HG03060 (cell line): Measurements from ENCODE around the gene PHF5A.
"Not testable (repeated sequence)": the region's sequence is repeated elsewhere in the genome, so short reads cannot be mapped to it uniquely, and the experiment has no call there.

ENCODE experiments used
- ATAC-seq: cut with Tn5 transposase; IDR thresholded peaks from one replicate; pipeline ENCODE4 v1.9.1; 2021; ENCODE audit warnings: low read depth, moderate number of reproducible peaks; ENCODE audit not compliant: unreplicated experiment

Gene PHF5A

DNA sequence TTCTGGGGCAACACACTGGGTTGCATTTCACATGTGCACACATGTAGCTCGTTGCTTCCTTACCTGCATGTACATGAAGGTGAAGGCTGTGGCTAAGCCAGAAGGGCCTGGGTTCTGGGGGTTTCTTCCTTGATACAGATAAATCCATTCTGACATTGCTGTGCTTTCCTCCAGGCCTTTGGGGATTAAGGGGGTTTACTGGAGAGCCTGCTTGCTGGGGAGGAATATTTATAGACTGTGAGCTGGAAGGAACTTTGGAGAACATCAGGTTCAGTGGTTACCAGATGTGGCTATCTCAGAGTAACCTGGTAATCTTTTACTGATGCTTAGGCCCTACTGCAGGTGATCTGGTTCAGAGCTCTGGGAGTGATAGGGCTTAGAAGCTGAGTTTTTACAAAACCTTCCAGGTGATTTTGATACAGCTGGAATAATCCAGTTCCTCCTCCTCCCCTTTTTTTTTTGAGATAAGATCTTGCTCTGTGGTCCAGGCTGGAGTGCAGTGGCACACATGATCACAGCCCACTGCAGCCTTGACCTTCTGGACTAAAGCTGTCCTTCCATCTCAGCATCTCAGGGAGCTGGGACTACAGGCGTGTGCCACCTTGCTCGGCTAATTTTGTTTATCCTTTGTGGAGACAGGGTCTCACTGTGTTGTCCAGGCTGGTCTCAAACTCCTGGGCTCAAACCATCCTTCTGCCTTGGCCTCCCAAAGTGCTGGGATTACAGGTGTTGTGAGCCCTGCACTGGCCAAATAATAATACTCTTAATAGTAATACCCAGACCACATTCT lies 20.3 kb upstream of the PHF5A start:
- ATAC-seq, result no peak

DNA sequence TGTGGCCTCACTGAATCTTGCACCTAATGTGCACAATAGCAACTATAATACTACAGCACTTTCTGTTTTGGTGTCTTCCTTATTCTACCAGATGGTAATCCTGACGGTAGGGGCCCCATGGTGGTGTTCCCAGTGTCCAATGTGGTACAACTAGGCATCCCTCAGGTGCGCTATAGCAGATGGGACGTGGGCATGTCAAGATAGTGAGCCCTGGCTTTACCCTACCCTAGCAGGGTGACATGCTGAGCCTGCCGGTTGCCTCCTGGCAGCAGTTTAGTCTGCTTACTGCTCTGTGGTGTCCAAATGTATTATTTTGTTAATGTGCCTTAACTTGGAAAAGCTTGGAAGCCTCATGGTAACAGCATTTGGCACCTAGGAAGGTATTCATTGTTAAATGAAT lies 19.6 kb upstream of the PHF5A start:
- ATAC-seq, result no peak

DNA sequence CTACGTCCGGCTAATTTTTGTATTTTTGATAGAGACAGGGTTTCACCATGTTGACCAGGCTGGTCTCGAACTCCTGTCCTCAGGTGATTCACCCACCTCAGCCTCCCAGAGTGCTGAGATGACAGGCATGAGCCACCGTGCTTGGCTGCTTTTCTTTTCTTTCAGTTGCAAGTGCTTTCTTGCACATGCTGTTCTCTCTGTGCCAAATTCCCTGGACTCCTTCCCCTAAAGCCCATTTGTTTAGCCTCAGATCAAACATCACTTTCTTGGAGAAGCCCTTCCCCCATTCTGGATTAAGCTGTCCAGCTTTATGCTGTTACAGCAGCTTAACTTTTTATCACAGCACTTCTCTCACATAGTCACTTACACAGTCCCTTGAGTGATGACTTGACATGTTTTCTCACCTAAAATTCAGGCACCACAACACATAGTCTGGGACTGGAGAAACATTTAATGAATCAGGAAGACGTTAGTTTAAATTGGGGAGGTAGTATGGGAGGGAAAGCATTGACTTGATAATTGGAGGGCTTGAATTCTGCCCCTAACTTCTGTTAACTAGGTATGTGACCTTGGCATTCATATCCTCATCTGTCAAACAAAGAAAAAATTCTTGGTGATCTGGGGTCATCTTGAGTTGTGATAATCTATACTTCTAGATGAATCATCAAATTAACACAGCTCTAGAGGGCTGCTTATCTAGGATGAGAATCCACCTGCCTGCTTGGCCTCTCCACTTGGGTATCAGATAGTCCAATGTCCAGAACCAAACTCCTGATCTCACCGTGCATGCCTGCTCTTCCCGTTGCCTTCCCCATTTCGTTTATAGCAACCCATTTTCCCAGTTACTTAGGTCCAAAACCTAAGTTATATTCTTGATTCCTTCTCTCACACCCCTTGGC lies 18.8 kb upstream of the PHF5A start:
- ATAC-seq, result no peak

DNA sequence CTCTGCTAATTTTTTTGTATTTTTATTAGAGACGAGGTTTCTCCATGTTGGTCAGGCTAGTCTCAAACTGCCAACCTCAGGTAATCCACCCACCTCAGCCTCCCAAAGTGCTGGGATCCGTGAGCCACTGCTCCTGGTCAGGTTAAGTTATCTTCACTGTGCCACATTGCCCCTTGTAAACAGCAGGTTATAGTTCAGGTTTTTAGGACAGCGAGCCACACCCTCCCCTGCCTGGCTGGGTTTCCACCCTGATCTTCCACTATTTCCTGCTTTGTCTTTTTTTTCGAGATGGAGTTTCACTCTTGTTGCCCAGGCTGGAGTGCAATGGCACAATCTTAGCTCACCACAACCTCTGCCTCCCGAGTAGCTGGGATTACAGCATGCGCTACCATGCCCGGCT lies 16.5 kb upstream of the PHF5A start:
- no peak for ATAC-seq

DNA sequence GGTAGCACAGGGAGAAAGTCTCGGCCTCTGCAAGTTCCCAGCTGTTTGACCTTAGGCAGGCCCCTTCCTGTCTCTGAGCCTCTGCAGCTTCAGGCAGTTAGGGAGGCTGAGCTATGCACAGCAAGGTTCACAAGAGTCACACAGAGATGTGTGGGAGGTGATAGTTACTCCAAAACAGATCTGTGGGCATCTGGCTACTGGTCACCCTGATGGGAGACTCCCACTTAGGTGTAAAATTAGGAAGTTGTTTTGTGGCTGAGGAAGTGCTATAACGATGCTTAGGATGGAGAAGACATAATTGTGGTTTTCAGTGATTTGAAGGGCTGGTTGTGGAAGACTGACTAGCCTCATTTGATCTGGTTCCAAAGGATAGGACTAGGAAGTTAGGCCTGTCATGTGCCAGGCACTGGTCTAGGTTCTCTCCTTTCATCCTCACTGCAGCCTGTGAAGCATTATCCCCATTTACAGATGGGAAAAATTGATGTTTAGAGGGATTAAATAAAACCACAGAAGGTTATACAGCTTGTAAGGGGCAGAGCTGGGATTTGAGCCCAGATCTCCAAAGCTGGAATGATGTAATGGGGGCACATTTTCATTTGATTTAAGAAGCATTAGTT lies 13.9 kb upstream of the PHF5A start:
- ATAC-seq, result no peak

DNA sequence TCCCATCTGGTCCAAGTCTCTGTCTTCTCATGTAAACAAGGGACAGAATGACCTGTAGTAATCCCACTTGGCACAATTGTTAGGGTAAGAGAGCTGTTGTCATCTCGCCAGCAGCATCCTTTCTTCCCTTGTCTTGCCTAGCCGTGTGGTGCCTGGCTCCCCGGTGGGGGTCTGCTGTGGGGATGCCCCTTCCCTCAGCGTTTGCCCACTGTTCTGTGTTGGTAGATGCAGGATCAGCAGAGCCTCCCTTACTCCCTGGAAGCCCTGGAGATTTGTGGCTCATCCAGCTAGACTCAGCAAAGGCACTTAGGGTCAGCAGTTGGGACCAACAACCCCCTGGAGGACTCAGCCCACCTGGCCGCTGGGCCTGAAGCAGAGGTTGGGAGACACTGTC lies 13.4 kb upstream of the PHF5A start:
- ATAC-seq, result no peak

DNA sequence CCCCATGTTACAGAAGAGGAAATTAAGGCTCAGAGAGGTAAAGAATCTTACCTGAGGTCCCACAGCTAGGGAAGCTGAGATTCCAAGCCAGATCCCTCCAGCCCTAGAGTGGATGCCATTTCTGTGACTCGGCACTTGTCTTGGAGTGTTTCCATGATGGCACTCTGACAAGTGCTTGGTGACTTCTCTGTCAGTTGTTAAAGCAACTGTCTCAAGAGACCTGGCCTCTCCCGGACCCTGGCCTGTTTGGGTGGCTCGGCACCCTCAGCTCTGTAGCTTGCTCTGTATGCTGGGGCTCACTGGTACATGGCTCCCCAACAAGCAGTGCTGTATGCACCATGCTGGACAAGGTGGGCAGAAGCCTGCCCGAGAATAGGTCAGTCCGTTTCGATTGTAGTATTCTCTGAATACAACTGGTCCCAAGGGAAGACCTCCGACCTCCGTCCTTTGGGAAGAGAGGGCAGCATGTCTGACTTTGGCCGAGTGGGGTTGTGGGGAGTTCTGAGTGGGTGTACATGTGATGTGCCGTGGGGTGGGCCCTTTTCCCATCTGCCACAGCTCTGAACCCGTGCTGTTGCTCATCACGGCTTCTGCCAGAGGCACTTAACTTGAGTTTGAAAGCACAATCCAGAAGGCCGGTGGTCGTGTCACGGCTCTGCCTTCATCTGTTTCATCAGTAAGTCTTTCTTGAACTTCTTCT lies 12.8 kb upstream of the PHF5A start:
- ATAC-seq, result no peak

DNA sequence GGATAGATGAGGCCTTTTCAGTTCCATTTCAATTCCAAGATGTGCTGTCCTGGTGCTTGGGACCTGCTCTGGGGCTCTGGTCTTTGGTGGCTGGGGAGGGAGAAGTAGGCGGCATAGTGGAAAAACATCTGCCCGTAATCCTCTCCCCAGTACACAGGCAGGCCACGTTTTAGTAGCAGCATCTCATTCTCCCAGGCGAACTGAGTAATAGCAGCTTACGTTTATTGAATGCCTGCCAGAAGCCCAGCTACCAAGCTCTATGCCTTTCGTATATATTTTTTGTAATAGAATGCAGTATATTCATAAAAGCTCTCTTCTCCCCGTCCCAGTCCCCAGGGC lies 11.9 kb upstream of the PHF5A start:
- no peak for ATAC-seq

DNA sequence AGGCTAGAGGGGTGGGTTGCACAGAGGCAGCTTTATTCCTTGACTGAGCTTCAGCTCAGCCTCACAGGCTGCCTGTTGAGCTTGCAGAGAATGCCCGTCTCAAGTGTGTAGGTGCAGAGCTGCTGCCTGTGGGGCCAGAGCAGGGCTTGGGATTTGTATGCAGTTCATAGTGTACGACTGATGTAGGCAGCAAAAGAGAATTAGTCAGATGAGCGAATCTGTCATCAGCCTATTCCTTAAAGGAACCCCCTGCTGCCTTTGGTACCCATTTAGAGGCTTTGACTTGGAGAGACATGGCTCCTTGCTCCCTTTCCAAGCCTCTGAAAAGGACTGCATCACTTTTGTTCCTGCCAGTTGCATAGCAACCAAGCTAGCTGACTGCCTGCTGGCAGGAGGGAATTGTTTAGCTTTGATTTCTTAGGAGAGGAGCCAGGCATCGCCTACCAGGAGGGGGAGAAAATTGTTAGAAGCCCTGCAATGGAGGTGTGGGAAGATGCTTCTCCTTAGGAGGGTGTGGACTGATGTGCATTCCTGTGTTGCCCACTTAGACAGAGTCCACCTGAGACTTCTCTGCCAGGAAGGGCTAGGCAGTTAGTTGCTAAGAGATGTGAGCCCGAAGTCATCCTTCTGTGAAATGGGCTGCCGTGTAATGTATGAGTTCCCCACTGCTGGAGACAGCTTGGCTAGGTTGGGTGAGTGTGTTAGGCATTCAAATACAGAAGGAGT lies 11.3 kb upstream of the PHF5A start:
- ATAC-seq, result no peak

DNA sequence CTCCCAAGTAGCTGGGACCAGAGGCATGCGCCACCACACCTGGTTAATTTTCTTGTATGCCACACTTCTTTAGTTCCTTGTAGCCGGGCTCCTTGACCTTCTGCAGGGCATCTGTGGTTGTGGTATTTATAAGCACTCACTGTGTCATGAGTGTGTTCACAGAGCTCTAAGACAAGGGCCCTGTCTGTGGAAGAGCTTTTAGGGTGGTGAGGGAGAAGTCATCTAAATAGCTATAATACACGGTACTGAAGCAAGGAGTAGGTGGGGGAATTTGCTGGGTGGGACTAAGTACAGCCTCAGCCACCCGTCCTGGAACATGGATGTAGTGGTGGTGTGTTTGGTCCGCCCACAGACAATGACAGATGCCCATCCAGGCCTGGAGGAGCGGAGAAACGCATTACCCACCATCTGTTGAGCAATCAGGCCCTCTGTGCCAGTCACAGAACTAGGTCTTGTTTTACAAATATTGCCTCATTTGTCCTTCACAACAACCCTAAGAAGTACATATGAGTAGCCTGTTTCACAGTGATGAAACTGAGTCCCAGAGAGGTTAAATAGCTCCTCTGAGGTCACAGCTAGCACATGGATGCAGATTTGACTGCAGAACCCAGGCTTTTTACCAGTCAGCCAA lies 10.5 kb upstream of the PHF5A start:
- ATAC-seq, result no peak

DNA sequence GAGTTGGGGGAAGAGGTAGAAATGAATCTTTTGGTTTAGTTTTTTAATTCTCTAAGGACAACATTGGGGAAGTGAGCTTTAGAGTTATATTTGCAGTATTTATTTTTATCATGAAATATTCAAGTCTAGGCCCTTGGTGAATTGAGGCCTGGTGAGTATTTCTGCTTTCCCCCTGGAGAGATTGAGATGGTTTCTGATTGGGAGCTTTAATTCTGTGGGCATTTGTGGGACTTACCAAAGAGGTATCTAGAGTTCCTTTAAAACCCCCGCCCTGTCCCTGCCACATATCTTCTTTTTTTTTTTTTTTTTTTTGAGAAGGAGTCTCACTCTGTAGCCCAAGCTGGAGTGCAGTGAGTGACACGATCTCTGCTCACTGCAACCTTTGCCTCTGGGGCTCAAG lies 10.0 kb upstream of the PHF5A start:
- no peak for ATAC-seq

DNA sequence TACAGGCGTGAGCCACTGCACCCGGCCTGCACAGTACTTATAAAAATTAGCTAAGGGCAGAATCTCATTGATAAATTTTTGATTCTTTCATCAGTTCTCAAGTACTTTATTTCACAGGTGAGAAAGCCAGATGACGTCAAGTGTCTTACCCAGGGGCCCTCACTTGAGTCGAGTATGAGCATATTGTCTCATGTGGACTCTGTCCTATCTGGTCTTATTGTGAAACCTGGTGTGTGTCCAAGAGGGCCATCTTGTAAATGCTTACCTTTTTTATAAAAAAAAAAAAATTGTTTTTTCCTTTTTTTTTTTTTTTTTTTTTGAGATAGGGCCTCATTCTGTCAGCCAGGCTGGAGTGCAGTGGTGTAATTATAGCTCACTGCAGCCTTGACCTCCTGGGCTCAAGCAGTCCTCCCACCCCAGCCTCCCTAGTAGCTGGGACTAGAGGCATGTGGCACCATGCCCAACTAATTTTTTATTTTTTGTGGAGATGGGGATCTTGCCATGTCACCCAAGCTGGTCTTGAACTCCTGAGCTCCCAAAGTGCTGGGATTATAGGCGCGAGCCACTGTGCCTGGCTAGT lies 6.5 kb upstream of the PHF5A start:
- ATAC-seq, result no peak

DNA sequence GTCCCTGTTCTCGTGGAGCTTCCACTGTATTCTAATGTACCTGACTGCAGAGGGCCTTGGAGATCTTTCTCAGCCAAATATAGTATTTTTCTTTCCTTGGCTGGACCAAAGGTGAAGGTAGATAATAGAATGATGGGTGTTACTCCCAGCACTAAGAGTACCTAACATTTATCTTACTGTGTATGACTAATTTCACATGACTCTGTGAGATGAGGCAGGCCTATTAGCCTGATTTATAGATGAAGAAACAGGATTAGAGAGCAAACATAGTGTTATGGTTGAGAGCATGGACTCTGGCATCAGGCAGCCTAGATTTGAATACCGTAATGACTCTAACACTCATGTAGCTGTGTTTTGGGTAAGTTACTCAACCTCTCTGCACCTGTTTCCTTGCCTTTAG lies 3.1 kb upstream of the PHF5A start:
- ATAC-seq, result no peak

DNA sequence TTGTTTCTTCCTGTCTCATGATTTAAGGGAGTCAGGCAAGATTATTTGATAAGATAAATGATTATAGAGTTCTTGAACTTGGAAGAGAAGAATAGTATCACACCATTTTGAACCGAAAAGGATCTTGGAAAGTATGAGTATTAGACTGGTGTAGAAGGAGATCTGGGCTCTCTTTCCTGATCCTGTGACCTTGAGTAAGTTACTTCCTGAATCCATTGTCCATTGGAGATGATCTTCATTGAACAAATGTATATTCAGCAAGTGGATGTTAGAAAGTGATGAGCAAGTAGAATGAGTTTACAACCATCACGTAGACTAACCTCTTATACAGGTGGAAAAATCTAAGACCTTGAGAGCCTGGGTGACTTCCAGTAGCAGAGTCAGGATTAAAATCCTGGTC lies 2.4 kb upstream of the PHF5A start:
- no peak for ATAC-seq

DNA sequence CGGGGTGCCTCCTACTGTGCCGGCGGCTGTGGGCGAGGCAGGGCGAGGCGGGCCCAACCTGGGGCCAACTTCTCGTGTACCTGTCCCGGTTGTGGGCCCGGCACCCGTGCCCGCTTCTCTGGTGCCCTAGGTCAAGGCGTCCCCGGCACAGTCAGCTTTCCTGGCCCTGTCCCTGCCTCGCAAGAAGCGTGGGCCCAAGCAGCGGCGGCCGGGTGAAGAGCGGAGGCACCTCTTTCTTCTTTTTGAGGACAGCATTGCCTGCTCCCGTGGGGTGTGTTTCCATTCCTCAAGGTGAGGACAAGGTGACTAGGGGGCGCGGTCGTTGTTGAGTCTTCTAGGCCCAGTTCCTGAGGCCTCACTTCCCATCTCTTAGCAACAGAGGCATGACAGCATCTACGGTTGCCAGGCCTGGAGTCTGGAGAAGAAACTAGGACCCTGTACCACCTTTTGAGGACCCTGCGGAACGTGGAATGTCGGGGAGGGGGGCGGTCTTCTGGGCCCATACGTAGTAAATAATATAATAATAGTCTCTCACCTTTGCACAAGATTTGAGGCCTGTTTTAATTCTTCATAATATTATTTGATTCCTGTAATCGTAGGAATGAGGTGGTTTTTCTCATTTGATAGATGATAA lies 843 bp upstream of the PHF5A start:
- ATAC-seq, result no peak

DNA sequence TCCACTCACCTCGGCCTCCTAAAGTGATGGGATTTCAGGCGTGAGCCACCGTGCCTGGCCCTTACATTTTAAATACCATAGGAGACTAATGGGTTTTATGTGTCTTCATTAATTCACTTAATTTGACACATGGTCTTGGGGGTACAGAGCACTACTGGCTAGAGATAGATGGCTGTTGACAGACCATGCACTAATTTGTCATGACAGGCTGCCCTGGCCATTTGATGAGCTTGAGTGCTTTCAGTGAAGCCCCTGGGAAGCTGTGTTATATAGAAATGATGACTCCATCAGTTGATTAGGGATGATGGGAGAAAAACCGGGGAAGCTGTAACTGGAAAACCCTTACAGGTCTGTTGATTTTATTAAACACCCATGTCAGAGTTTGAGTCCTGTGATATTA lies 6.6 kb downstream of the PHF5A start:
- ATAC-seq, result no peak

DNA sequence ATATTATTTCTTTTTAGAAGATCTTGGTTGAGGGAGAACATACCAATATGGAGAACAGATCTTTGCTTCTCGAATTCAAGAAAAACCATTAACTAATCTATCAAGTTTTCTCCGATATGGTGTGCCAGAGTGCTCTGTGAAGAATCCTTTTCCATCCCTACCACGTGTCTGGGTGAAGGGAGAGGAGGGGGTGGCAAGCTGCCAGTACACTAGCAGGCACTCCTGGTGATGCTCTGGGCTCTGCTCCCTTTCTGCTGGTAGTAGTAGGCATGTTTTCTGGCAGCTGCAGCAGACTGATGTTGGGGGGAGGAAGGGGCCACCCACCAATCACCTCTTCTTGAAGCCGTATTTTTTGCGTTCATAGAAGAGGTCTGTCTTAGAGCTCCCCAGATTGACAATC lies 8.4 kb downstream of the PHF5A start:
- not testable (repeated sequence) for ATAC-seq

DNA sequence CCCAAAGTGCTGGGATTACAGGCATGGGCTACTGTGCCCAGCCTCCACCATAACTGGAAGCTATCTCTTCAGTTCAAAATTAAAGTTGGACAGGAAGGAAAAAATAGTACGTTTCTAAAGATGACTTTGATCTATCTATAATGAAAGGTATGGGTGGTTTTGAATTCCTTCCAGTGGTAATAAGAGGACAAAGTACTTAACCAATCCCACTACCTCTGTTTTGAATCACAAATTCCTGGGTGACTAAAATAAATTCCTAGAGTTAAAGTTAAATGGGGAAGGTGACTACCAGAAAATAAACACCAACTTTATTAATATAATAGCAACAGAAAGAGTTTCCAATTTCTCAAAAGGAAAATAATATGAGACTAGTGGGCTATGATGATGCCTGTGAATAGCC lies 9.1 kb downstream of the PHF5A start:
- ATAC-seq, result no peak

DNA sequence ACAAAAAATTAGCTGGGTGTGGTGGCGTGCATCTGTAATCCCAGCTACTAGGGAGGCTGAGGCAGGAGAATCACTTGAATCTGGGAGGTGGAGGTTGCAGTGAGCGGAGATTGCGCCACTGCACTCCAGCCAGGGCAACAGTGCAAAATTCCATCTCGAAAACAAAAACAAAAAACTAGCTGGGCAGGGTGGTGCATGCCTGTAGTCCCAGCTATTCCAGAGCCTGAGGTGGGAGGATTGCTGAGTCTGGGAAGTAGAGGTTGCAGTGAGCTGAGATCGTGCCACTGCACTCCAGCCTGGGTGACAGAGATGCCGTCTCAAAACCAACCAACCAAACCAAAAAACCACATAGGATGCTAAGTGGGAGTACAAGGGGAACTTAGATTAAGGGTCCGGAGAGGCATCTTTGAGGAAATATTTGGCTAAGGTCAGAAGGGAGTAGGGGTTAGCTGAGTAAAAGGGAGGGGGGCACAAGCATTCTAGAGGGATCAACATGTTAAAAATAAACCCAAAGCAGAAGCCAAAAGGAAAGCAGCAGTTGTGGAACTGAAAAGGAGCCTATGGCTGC lies 10.2 kb downstream of the PHF5A start:
- no peak for ATAC-seq
